Uterus (tissue), 2 donors: ENCODE data around the gene XRN1.

Experiments
- CTCF ChIP-seq, 4 experiments: fragments of 200-600 bp in 2 of 4; fragments of 450-650 bp in 2 of 4; sonication (generic) in 2 of 4; IDR thresholded peaks; one replicate each; pipeline ENCODE4 v1.5.1; 2016 to 2019; ENCODE audit warnings: antibody characterized with exemption in 4 of 4, mild to moderate bottlenecking in 2 of 4, moderate library complexity in 1 of 4
- POLR2A ChIP-seq, 2 donors: fragments of 450-650 bp; IDR thresholded peaks; one replicate each; pipeline ENCODE4 v1.6.1; 2016; ENCODE audit warnings: antibody characterized with exemption in 2 of 2, mild to moderate bottlenecking in 1 of 2, moderate library complexity in 1 of 2

GRCh38 chr3:142263112-142263511 lies 184.7 kb downstream of the XRN1 start:
- TF ChIP-seq POLR2A (IDR thresholded peaks at IDR 0.05) (no peak), CTCF (IDR thresholded peaks at IDR 0.05) (no peak)
